Fibroblast of skin of scalp (primary cell): ENCODE data around the gene ATP9A.

Experiments
- DNase-seq: peaks from one replicate; pipeline ENCODE4 v3.0.0-alpha.2; 2013

The ATP9A gene

DNA sequence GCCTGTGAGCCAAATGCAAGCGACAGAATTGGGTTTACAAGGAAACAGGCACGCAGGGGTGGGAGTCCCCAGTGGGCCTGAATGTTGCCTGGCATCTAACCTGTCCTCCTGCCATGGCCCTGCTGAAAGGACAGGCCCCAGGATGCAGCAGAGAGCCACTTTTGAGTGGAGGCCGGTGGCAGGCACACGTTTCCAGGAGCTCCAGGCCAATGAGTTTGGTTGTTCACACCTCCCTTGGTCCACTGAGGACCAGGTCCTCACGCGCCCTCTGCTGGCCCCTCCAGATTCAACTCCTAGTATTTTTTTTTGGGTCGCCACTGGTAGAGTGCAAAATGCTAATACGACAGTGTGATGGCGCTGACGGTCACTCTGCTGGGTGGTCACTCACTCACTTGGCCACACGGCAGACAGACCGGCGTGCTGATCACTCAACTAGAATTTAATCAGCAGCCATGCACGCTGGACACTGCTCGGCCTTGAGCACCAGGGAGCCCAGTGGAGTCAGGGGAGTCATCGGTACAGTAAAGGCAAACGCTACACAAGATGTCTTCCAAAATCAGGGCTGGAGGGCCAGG is 143.9 kb downstream of the ATP9A start:
- DNase-seq: peak; percentile 71

- DNase-seq: no peak
Measured at GRCh38 chr20:51623255-51623654, 144.9 kb downstream of the ATP9A start.

DNA sequence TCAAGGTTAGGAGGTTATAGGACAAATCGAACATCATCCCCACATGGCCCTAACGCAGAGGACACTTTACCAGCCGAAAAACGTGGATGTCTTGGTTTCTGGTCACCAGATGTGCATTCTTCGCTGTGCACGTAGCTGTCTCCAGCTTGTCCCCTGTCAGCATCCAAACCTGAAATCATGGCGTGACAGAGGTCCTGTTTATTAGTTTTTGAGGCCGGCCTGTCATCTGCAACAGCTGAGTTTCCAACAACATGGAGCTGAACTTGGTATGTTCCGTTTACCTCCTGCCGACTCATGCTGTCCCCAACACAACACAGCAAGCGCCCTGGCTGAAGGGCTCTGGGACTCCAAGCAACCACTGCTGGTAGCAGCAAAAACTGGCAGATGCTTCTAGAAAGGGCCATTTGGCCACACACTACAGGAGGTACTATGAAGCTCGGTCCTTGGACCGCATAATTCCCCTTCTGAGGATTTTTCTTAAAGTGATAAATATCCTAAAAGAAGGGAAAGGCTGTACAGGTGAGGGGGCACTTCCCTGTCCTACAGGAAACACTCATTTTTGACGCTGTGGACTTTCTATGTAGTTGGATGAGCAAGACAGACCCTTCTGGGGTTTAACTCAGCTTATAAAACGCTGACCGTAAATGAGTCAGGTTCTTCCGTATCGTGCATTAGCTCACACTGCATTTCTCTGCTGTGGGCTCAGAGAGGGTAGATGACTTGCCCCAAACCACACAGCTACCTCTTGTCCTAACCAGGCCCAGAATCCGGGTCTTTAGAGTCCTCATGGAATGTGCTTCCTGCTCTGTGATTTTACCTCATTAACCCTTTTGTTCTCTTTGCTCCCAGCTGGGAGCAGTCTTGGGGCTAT is 146.0 kb downstream of the ATP9A start:
- peak; percentile 23 for DNase-seq

- DNase-seq: no peak
Measured at GRCh38 chr20:51620432-51620831, 147.8 kb downstream of the ATP9A start.

DNA sequence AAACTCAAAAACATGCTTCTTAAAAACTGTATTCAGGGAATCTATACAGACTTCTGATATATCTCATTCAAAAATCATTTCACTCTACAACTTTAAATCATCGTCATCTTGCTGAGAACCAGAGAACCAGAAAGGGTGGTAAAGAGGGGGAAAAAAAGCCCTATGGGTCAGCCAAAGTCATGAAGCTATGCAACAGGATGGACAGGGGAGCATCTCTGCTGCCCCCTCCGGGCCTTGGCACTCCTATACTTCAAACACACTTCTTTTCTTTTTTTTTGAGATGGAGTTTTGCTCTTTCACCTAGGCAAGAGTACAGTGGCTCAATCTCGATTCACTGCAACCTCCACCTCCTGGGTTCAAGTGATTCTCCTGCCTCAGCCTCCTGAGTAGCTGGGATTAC is 152.1 kb downstream of the ATP9A start:
- DNase-seq: no peak

DNA sequence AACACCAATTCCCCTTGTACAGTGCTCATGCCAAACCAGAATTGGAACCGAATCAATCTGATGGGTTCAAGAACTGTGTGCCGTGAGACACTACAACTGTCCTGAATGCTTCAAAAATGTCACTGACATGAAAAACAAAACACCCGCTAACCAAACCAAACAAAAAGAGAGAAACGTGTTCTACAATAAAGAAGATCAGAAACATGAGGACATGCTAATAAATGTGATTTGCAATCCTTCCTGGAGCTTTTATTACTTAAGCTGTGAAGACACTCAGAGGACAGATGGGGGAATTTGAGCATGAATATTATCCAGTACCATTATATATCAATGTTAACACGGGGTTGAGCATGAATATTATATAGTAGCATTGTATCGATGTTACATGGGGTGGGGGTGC is 153.5 kb downstream of the ATP9A start:
- DNase-seq: no peak

DNA sequence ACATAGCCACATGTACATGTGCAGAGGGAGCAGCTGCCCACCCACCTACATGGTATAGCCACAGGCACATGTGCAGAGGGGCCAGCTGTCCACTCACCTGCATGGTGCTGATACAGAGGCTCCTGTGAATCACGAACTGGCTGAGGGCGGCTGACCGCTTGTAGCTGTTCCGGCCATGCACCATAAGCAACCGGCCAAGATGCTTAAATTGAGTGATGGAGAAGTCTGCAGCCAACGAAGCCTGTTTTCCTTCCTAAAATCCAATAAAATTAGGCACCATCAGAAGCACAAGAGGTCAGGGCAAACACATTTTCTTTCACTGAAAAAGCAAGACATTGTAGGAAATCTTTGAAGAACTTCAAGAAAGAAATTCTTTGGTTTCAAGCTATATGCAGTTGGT is 154.6 kb downstream of the ATP9A start:
- DNase-seq: no peak

DNA sequence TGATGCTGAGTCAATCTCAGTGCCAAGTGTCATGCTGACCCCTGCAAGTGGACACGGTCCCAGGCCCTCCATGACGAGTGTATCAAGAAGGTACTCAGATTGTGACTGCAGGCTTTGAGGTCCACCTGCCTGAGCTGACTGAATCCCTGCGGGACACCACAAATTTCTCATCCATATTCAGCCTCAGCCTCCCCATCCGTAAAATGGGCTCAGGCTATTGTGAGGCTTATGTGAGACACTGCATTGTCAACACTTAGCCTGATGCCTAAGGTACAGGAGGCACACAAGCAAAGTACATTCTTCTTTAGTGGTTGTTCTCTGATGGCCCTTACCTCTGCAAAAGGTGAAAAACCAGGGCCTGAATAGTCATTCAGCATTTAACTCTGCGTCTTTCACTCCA is 155.3 kb downstream of the ATP9A start:
- DNase-seq: no peak

DNA sequence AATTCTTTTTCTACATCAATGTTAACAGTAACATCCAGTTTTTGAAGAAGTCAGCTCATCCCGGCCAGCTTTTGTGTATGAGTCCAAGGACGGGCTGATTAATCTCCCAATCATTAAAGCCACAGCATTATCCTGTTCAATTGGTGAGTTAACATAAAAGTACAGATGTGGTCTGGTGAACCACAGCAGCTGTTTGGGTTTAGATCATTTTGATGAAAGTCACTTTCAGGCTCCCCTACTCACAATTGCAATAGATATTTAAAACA is 156.6 kb downstream of the ATP9A start:
- no peak for DNase-seq

DNA sequence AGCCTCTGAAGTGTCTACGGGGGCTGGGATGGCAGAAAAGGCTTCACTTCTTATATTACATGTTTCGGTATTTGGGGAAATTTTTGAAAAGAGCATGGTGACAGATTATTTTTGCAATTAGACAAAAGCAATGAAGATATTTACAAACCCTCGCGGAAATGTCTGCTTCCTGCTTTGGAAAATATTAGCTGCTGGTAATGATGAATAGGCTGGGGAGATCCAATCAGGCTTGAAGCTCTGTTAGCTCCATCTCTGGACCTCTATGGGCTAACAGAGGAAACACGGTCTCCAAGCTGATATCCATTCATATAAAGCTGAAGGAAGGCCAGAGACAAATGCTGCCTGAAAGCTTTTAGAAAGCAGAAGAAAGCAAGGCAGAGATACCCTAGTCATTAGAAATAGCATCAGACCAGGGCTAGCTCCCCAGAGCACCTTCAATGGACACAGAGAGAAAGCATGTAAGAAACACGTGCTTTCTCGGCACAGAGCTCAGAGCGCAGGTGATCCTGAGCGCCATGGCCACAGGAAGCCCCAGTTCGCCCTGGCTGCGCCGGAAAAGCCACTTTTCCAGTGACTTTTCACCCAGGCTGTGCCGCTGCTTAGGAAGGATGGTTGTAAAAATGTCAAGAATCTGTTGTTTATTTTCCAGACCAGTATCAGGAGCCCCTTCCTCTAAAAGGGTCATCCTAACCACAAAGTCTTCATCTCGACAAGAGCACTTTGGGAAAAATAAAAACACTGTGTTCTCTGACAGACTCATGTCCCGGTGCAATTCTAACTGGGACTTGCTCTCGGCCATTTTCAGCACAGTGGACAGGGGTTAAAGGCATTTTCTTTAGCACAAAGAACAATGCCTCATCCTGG is 157.2 kb downstream of the ATP9A start:
- no peak for DNase-seq

DNA sequence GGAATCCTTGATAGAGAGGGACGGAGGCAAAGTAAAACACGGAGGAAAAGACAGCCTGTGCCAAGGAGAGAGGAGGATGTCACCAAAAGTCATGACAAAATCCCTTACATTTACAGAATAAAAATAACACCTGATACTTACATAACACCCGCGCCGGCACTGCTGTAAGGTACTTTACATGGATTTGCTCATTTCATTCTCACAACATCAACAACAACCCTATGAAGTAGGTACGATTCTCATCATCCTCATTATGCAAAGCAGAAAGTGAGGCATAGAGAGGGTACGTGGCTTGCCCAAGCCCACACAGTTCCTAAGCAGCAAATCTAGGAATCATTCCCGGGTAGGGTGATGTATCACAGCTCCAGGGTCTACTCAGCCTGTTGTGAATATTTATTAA is 158.1 kb downstream of the ATP9A start:
- no peak for DNase-seq

- no peak for DNase-seq
Measured at GRCh38 chr20:51609251-51609650, 158.9 kb downstream of the ATP9A start.

DNA sequence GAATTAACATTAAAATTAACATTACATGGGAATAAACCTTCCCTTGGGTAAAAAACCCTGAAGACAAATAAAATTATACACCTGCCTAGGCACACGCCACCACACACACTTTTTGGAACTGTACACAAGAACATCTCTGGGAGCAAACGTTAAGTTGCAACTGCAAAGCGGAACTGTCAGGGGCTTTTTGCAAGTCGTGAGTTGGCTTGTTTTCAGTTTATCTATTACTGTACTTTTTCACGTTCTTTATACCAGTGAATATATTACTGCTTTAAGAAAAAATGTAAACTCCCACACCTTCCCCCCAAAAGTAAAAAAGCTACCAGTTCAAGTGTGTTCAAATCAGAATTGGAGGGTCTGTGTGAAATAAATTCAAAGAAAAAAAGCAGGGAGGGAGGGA is 160.1 kb downstream of the ATP9A start:
- DNase-seq: no peak

DNA sequence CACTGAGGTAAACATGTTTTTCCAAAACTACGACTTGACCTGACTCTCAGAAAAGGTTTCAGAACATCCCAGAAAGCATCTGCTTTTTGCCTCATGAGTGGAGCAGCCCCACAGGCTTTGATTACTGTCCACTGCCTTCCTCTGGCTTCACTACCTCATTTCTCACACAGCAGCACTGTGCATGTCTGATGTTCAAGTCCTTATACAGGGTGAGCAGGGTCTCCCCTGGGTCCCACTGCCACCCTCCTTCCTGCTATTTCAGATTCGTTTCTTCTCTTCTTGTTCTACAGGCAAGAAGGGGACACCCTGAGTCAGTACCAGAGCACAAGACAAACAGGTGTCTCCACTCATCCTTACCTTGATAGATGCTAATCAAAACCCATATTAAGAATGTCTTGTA is 161.0 kb downstream of the ATP9A start:
- DNase-seq: no peak

- no peak for DNase-seq
Measured at GRCh38 chr20:51604851-51605250, 163.3 kb downstream of the ATP9A start.

- no peak for DNase-seq
Measured at GRCh38 chr20:51602131-51602530, 166.1 kb downstream of the ATP9A start.

DNA sequence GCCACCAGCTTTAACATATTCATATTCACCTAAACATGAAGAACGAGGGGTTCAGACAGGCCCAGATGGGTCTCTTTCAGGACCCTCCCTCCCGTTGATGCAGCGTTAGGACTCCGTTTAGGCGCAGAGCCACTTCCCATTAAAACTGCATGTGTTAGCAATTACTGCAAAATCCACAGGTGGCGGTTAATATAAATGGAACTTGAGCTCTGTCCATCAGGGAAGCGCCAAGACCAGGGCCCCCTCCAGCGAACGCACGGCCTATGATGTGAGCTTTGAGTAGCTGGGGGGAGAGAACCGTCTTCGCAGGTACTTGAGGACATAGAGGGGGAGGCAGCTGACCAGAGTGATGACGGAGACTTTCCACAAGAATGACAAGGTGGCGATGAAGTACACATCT is 167.2 kb downstream of the ATP9A start:
- no peak for DNase-seq

GRCh38 chr20:51600016-51600420 is 168.2 kb downstream of the ATP9A start:
- DNase-seq: peak; percentile 47

GRCh38 chr20:51598556-51598955 is 169.6 kb downstream of the ATP9A start:
- DNase-seq: no peak

- DNase-seq: no peak
Measured at GRCh38 chr20:51597389-51598231, 170.6 kb downstream of the ATP9A start.

DNA sequence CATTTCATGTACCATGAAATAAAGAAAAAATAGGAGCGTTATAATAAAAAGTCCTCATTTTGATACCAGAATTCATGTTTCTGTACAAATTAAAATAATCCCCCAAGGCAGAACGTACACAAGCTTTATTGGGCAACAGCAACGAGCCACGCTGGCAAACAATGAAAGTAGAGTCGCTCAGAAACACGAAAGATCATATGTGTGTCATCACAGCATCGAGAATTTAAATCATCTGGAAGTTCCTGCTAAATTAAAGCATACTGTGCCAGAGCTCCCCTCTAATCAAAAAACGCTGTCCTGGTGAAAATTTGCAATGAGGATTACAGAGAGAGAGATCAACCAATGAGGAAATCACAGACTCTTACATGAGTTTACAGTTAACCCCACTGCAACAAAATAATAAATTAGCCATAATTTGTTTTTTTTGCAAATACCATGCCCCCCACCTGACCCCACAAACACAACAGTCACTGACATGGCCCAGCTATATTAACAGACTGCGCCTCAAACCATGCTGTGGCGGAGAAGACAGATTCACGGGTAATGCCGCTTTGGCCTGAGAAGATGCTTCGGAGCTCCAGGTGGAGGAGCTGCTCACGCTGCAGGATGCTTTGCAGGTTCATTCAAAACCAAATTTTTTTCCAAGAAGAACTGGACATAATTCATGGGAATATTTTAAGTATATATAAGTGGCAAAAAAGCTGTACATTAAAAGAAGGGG is 171.4 kb downstream of the ATP9A start:
- DNase-seq: peak; percentile 68

GRCh38 chr20:51595744-51596143 is 172.4 kb downstream of the ATP9A start:
- no peak for DNase-seq
